OCI-LY3 (cell line): ENCODE results near the gene PPP2R5C.

Experiments
- EZH2phosphoT487 ChIP-seq: fragments of 200-600 bp; shearing (Covaris generic); IDR thresholded peaks from 2 replicates; pipeline ENCODE4 v1.6.1; 2018; ENCODE audit warnings: antibody characterized with exemption, mixed run types, low read depth
- TF ChIP-seq, protein P1 (sequence below): fragments of 200-600, 300-600 bp; sonication (generic); IDR thresholded peaks from 2 replicates; pipeline ENCODE4 v1.5.1; 2014; ENCODE audit warnings: antibody characterized with exemption, low read length, low read depth

DNA sequence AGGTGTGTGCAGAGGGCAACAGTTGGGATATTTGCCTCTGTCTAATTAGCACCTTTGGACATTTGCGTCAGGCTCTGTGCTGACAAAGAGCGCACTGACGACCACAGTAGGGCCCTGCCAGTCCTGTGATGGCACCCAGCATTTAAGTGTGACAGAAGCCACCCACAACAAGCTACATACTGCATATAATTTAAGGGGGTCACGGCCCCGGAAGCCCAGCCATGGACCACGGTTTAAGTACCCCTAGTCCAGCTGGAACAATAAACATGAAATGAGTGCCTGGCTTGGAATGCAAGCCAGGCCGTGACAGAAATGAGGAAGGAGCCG, 186.0 kb downstream of the PPP2R5C start:
- TF ChIP-seq, protein P1, sequence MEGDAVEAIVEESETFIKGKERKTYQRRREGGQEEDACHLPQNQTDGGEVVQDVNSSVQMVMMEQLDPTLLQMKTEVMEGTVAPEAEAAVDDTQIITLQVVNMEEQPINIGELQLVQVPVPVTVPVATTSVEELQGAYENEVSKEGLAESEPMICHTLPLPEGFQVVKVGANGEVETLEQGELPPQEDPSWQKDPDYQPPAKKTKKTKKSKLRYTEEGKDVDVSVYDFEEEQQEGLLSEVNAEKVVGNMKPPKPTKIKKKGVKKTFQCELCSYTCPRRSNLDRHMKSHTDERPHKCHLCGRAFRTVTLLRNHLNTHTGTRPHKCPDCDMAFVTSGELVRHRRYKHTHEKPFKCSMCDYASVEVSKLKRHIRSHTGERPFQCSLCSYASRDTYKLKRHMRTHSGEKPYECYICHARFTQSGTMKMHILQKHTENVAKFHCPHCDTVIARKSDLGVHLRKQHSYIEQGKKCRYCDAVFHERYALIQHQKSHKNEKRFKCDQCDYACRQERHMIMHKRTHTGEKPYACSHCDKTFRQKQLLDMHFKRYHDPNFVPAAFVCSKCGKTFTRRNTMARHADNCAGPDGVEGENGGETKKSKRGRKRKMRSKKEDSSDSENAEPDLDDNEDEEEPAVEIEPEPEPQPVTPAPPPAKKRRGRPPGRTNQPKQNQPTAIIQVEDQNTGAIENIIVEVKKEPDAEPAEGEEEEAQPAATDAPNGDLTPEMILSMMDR = no peak
- TF ChIP-seq EZH2phosphoT487 = no peak
